Measurements from ENCODE around the gene PPP2R3A.

The PPP2R3A gene

DNA sequence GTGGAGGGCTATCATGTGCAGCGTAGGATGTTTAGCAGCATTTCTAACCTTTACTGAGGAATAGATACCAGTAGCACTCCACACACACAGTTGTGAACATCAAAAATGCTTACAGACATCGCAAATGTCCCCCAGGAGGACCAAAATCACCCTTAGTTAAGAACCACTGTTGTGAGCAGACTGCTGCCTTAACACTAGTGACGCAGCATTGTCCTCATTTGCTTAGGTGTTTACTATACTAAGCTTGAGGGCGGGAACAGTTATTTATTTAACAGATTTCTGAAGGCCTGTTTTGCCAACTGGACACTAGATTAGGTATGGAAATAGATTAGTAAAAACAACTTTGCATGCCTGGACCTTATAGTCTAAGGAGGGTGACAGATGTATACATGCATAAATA, 2.3 kb downstream of the PPP2R3A start:
- no peak overlapping the region for H3K4me3 ChIP-seq (ENCODE audit: low read depth, low read length)
- DNase-seq (ENCODE audit: low read depth): no peak

DNA sequence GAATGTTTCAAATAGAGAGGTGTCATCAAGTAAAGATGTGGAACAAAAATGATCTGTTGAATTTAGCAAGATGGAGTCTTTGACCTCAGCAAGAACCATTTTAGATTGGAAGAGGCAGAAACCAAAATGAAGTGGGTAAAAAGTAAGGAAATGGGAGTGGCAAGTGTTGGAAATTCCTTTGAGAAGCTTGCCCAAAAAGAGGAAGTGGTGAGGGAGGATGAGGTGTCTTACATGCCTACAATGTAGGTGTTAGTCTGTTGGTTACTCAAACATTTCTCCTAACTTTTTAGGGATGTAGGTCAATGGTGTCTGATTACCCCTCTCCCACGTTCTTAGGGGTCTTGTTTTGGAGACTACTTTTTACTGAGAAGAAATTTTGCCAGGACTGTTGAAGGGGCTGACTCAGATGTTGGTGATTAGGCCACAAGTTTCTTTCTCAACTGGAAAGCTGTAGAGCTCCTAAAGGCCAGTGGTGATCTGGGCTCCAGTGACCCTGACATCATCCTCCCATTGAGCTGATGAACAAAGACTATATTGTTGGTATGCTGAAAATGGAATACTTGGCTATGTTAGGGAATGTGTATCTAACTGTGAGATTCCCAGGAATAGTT, 5.1 kb downstream of the PPP2R3A start:
- no peak overlapping the region for H3K4me3 ChIP-seq (ENCODE audit: low read depth, low read length)

DNA sequence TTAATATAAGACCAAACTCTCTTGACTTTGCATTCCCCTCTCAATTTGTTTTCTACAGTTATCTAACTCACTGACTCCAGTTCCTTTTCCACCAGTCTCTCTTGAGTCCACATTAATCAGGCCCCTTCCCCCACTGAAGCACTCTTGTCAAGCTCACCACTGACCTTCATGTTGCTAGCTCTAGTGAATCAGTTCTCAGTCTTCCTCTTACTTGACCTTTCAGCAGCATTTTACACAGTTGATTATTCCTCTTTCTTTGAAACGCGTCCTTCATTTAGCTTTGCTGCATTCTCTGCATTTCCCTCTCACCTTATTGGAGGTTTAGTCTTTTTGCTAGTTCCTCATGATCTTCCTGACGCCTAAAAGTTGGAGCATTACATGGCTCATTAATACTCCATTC, 8.3 kb downstream of the PPP2R3A start:
- DNase-seq (ENCODE audit: low read depth): no peak
- no peak overlapping the region for H3K4me3 ChIP-seq (ENCODE audit: low read depth, low read length)

More for the DNA sequence above, 5.1 kb downstream of the PPP2R3A start:
- DNase-seq (ENCODE audit: low read depth): no peak

DNA sequence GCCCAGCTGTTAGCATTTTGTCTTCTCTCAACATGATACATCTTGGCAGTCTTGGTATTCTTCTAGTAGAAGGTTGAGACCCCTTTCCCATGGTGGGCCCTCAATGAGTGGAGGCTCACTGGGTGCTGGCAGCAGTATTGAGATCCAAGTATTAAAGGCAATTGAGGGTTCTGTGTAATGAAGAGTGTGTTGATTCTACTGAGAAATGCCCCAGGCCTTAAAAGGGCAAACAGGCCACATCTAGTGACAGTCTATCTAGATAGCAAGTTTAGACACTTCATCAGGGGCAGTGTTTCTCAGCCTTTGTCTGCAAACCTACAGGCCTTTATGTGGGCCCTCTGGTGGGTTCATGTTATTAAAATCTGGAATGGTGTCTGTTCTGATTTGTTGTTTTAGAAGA, 9.5 kb downstream of the PPP2R3A start:
- H3K4me3 ChIP-seq (ENCODE audit: low read depth, low read length): no peak overlapping the region
- no peak for DNase-seq (ENCODE audit: low read depth)

DNA sequence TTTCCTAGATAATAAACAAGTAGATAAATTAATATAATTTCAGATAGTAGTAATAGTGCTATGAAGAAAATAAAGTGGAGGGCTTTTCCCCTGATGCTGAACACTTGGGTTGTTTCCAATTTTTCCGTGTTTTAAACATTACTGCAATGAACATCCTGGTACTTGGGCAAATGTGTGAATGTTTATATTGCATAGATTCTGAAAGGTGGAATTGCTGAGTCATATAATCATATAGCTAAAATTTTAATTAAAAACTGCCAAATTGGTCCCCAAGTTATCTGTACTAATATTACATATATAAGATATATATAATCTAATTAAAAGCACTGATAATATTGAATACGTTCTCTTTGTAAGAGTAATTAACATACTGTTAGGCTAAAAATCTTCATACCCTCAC, 10.0 kb downstream of the PPP2R3A start:
- no peak for DNase-seq (ENCODE audit: low read depth)
- H3K4me3 ChIP-seq (ENCODE audit: low read depth, low read length): no peak overlapping the region

DNA sequence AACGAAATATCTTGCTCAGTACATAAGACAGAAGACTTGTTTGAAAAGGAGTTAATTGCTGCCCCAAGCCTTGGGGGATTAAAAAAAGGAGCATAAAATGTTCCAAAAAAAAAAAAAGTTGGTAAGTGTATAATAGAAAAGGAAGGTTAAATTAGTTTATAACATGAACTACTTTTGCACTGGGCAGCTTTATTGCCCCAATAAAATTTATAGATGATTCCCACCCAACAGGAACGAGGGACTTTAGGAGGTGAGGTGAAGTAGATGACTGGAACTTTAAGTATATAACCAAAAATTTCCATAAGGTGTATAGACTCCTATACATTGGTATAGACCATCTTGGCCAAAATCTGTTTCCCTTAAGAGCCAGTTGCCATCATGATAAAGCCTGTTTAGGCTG, 14.8 kb downstream of the PPP2R3A start:
- no peak for DNase-seq (ENCODE audit: low read depth)
- no peak overlapping the region for H3K4me3 ChIP-seq (ENCODE audit: low read depth, low read length)

GRCh38 chr3:135981701-135982403, 16.3 kb downstream of the PPP2R3A start:
- no peak overlapping the region for H3K4me3 ChIP-seq (ENCODE audit: low read depth, low read length)
- no peak for DNase-seq (ENCODE audit: low read depth)

- DNase-seq (ENCODE audit: low read depth): no peak
- no peak overlapping the region for H3K4me3 ChIP-seq (ENCODE audit: low read depth, low read length)
Observed at GRCh38 chr3:135982404-135982761, 16.9 kb downstream of the PPP2R3A start.

DNA sequence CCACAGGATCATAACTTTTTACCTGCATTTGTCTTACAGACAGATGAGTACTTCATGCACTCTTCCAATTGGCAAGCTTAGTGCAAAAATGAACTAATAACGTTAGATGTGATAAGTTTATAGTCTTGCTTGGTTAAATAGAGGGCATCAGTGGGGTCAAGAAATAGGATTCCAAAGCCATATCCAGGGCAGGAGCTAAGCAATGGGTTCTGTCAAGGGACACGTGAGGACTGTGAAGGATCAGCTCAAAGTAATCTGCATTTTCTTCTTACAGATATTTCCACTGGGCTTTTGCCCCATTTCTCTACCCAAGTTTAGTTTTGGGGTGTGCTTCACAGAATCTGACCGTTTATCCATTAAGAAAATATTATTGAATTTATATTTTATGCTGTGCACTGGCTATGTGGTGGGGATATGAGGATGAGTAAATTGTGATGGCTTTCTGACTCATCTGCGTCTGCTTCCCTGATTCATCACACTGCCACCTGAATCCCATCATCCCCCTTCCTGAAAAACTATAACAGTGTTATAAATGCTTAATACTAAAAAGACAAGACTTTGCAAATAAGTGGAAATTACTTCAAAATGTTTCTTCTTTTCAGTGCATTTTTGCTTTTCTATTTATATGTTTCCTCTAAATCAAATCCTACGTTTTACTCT, 17.5 kb downstream of the PPP2R3A start:
- no peak for DNase-seq (ENCODE audit: low read depth)
- no peak overlapping the region for H3K4me3 ChIP-seq (ENCODE audit: low read depth, low read length)

- H3K4me3 ChIP-seq (ENCODE audit: low read depth, low read length): no peak overlapping the region
- DNase-seq (ENCODE audit: low read depth): no peak
Observed at GRCh38 chr3:135987661-135988060, 22.1 kb downstream of the PPP2R3A start.

- no peak for DNase-seq (ENCODE audit: low read depth)
Observed at GRCh38 chr3:135989242-135989641, 23.7 kb downstream of the PPP2R3A start.

GRCh38 chr3:135990903-135991302, 25.4 kb downstream of the PPP2R3A start:
- no peak for DNase-seq (ENCODE audit: low read depth)

More at GRCh38 chr3:135989242-135989641, 23.7 kb downstream of the PPP2R3A start:
- no peak overlapping the region for H3K4me3 ChIP-seq (ENCODE audit: low read depth, low read length)

DNA sequence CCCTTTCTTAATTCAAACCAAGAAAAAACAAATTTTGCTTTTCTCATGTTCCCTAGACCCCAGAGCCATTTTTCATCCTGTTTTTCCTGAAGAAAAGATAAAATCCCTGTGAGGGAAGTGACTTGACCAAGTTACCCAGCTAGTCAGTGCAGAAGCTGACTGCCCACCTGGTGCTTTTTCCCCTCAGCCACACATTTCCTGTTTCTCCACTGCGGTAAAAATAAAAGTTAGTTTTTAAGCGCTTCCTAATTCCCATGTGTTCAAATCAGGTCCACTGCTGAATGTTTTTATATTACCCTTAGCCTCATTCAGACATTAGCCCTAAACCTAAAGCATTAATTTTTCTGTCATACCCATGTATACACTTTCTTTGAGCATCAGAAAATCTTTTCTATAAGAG, 26.1 kb downstream of the PPP2R3A start:
- H3K4me3 ChIP-seq (ENCODE audit: low read depth, low read length): no peak overlapping the region
- DNase-seq (ENCODE audit: low read depth): no peak

More at GRCh38 chr3:135990903-135991302, 25.4 kb downstream of the PPP2R3A start:
- H3K4me3 ChIP-seq (ENCODE audit: low read depth, low read length): no peak overlapping the region

DNA sequence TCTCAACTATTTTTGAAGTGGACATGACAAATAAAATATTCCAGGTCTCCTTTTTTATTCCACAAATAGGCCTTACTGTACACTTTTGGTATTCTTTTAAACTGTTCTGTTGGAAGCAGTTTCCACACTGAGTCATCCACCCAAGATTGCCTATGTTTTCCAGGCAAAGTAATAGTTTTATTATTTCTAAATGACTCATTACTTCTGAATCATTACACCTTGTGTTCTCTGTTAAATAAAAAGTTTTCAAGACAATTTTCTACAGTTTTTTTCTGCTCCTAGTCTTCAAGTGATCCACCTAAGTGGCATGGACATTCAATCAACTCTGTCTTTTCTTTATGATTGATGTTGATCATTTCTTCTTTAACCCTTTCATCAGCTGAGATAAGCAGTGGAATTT, 26.5 kb downstream of the PPP2R3A start:
- no peak overlapping the region for H3K4me3 ChIP-seq (ENCODE audit: low read depth, low read length)
- DNase-seq (ENCODE audit: low read depth): peak; percentile 44

GRCh38 chr3:135994708-135995337, 29.3 kb downstream of the PPP2R3A start:
- DNase-seq (ENCODE audit: low read depth): no peak
- no peak overlapping the region for H3K4me3 ChIP-seq (ENCODE audit: low read depth, low read length)

GRCh38 chr3:135995766-135996165, 30.2 kb downstream of the PPP2R3A start:
- no peak overlapping the region for H3K4me3 ChIP-seq (ENCODE audit: low read depth, low read length)
- DNase-seq (ENCODE audit: low read depth): no peak

- no peak for DNase-seq (ENCODE audit: low read depth)
- H3K4me3 ChIP-seq (ENCODE audit: low read depth, low read length): no peak overlapping the region
Observed at GRCh38 chr3:135997554-135998320, 32.2 kb downstream of the PPP2R3A start.

- H3K4me3 ChIP-seq (ENCODE audit: low read depth, low read length): no peak overlapping the region
- DNase-seq (ENCODE audit: low read depth): no peak
Observed at GRCh38 chr3:136008221-136008620, 42.7 kb downstream of the PPP2R3A start.

GRCh38 chr3:136008732-136009470, 43.4 kb downstream of the PPP2R3A start:
- no peak for DNase-seq (ENCODE audit: low read depth)
- H3K4me3 ChIP-seq (ENCODE audit: low read depth, low read length): no peak overlapping the region

All from skeletal muscle cell (primary cell).